Effector CD4-positive, alpha-beta T cell (primary cell): ENCODE results near the gene MYO5C.
"Not testable (repeated sequence)": the region's sequence is repeated elsewhere in the genome, so short reads cannot be mapped to it uniquely, and the experiment has no call there.

Experiments used
- DNase-seq: peaks from one replicate; pipeline ENCODE4 v3.0.0-alpha.2; 2020

The MYO5C gene

GRCh38 chr15:52165494-52166131 lies 130.0 kb downstream of the MYO5C start:
- not testable (repeated sequence) for DNase-seq

- no peak for DNase-seq
Observed at GRCh38 chr15:52164631-52165265, 130.9 kb downstream of the MYO5C start.

- no peak for DNase-seq
Observed at GRCh38 chr15:52163321-52164190, 132.0 kb downstream of the MYO5C start.

GRCh38 chr15:52162876-52163275 lies 132.7 kb downstream of the MYO5C start:
- no peak for DNase-seq

- DNase-seq: no peak
Observed at GRCh38 chr15:52162260-52162659, 133.3 kb downstream of the MYO5C start.

- DNase-seq: no peak
Observed at GRCh38 chr15:52161406-52161966, 134.1 kb downstream of the MYO5C start.

GRCh38 chr15:52159645-52160044 lies 136.0 kb downstream of the MYO5C start:
- DNase-seq: no peak

GRCh38 chr15:52158084-52158765 lies 137.4 kb downstream of the MYO5C start:
- no peak for DNase-seq

- DNase-seq: no peak
Observed at GRCh38 chr15:52155878-52156277, 139.7 kb downstream of the MYO5C start.

- DNase-seq: no peak
Observed at GRCh38 chr15:52154896-52155865, 140.4 kb downstream of the MYO5C start.

GRCh38 chr15:52153900-52154895 lies 141.4 kb downstream of the MYO5C start:
- DNase-seq: no peak

GRCh38 chr15:52151353-52151752 lies 144.3 kb downstream of the MYO5C start:
- DNase-seq: no peak

- DNase-seq: no peak
Observed at GRCh38 chr15:52150871-52151270, 144.7 kb downstream of the MYO5C start.

GRCh38 chr15:52150043-52150825 lies 145.4 kb downstream of the MYO5C start:
- DNase-seq: no peak

- DNase-seq: no peak
Observed at GRCh38 chr15:52148403-52148802, 147.2 kb downstream of the MYO5C start.

- no peak for DNase-seq
Observed at GRCh38 chr15:52146776-52147175, 148.8 kb downstream of the MYO5C start.

- DNase-seq: no peak
Observed at GRCh38 chr15:52146261-52146660, 149.3 kb downstream of the MYO5C start.

GRCh38 chr15:52144656-52145178 lies 150.9 kb downstream of the MYO5C start:
- no peak for DNase-seq

- DNase-seq: no peak
Observed at GRCh38 chr15:52143873-52144272, 151.7 kb downstream of the MYO5C start.
